ENCODE data around the gene ANKRD36.
"Not testable (repeated sequence)": the region's sequence is repeated elsewhere in the genome, so short reads cannot be mapped to it uniquely, and the experiment has no call there.

The ANKRD36 gene

GRCh38 chr2:97293687-97294086 lies 180.7 kb downstream of the ANKRD36 start:
- DNase-seq (ENCODE audit: low read depth) = not testable (repeated sequence)

Data from activated T-cell treated with anti-CD3 and anti-CD28 coated beads for 24 hours (primary cell).